22Rv1 (cell line): ENCODE data around the gene MLF2.

ENCODE experiments used
- ZFX ChIP-seq: fragments of 450-650 bp; IDR thresholded peaks from 2 replicates; pipeline ENCODE4 v1.6.1; 2017; ENCODE audit warnings: antibody characterized with exemption, borderline replicate concordance
- TF ChIP-seq, protein P1 (sequence below): fragments of 450-650 bp; IDR thresholded peaks from 2 replicates; pipeline ENCODE4 v1.5.1; 2017; ENCODE audit warnings: mild to moderate bottlenecking

DNA sequence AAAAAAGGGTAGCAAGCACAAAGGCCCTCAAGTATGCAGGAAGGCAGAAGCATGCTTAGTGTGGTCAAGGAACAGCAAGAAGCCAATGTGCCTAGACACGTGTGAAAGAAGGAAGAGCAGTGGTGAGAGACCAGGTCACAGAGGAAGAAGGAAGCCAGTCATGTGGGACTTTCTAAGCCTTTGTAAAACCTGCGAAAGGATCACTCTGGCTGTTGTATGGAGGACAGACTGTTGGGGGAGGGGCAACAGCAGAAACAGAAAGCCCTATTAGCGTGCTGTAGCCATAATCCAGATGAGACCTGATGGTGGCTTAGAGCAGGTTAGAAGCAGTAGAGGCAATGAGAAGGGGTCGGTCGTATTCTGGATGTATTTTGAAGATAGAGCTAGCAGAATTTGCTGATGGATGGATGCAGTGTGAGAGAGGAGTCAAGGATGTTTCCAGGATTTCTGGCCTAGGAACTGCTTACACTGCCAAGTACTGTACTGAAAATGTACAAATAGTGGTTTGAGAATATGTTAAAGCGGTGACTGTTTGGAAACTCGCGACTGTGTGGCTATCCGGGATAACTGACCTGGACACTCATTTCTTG is 5.7 kb upstream of the MLF2 start:
- TF ChIP-seq, protein P1, sequence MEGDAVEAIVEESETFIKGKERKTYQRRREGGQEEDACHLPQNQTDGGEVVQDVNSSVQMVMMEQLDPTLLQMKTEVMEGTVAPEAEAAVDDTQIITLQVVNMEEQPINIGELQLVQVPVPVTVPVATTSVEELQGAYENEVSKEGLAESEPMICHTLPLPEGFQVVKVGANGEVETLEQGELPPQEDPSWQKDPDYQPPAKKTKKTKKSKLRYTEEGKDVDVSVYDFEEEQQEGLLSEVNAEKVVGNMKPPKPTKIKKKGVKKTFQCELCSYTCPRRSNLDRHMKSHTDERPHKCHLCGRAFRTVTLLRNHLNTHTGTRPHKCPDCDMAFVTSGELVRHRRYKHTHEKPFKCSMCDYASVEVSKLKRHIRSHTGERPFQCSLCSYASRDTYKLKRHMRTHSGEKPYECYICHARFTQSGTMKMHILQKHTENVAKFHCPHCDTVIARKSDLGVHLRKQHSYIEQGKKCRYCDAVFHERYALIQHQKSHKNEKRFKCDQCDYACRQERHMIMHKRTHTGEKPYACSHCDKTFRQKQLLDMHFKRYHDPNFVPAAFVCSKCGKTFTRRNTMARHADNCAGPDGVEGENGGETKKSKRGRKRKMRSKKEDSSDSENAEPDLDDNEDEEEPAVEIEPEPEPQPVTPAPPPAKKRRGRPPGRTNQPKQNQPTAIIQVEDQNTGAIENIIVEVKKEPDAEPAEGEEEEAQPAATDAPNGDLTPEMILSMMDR, result no peak
- TF ChIP-seq ZFX, result no peak
